NCI-H1092 (cell line): ENCODE data around the gene ELOVL1.

Source experiments
- DNase-seq: peaks from one replicate; lab custom pipeline; 2025; lab: John Stamatoyannopoulos, UW

ELOVL1 gene

GRCh38 chr1:43354936-43355335 lies 12.9 kb downstream of the ELOVL1 start:
- no peak for DNase-seq

GRCh38 chr1:43354471-43354870 lies 13.3 kb downstream of the ELOVL1 start:
- DNase-seq, result no peak

GRCh38 chr1:43352881-43353280 lies 14.9 kb downstream of the ELOVL1 start:
- DNase-seq, result no peak

- DNase-seq, result no peak
These were observed 15.5 kb downstream of the ELOVL1 start for GRCh38 chr1:43352351-43352705.

- DNase-seq, result no peak
These were observed 16.1 kb downstream of the ELOVL1 start for GRCh38 chr1:43351421-43352350.

GRCh38 chr1:43350976-43351375 lies 16.8 kb downstream of the ELOVL1 start:
- no peak for DNase-seq

- no peak for DNase-seq
These were observed 18.1 kb downstream of the ELOVL1 start for GRCh38 chr1:43349594-43350306.

GRCh38 chr1:43348809-43349593 lies 18.8 kb downstream of the ELOVL1 start:
- DNase-seq, result peak; percentile 96

- DNase-seq, result no peak
These were observed 19.4 kb downstream of the ELOVL1 start for GRCh38 chr1:43348343-43348808.

- no peak for DNase-seq
These were observed 21.2 kb downstream of the ELOVL1 start for GRCh38 chr1:43346636-43347035.

GRCh38 chr1:43345120-43345519 lies 22.7 kb downstream of the ELOVL1 start:
- no peak for DNase-seq

- DNase-seq, result no peak
These were observed 23.5 kb downstream of the ELOVL1 start for GRCh38 chr1:43344267-43344850.

- DNase-seq, result no peak
These were observed 27.3 kb downstream of the ELOVL1 start for GRCh38 chr1:43340559-43340958.

- no peak for DNase-seq
These were observed 28.1 kb downstream of the ELOVL1 start for GRCh38 chr1:43339584-43340232.

- DNase-seq, result no peak
These were observed 29.8 kb downstream of the ELOVL1 start for GRCh38 chr1:43338001-43338400.

- no peak for DNase-seq
These were observed 30.2 kb downstream of the ELOVL1 start, which contains the start of gene MPL for GRCh38 chr1:43337588-43337987. TSS of gene MPL (plus strand) at chr1:43337818. CDS start at chr1:43337849, 31 bp downstream.

- DNase-seq, result no peak
These were observed 33.2 kb downstream of the ELOVL1 start for GRCh38 chr1:43334453-43335205.

GRCh38 chr1:43331688-43332087 lies 36.1 kb downstream of the ELOVL1 start:
- DNase-seq, result no peak

GRCh38 chr1:43329995-43330751 lies 37.6 kb downstream of the ELOVL1 start:
- no peak for DNase-seq
